GM19438 (cell line): ENCODE data around the gene CEP295NL.
"Not testable (repeated sequence)": the region's sequence is repeated elsewhere in the genome, so short reads cannot be mapped to it uniquely, and the experiment has no call there.

Source experiments
- ATAC-seq: cut with Tn5 transposase; IDR thresholded peaks from one replicate; pipeline ENCODE4 v1.9.1; 2021; ENCODE audit warnings: low read depth; ENCODE audit not compliant: unreplicated experiment

Gene CEP295NL

GRCh38 chr17:78929908-78930775 is 27.1 kb upstream of the CEP295NL start:
- no peak for ATAC-seq

DNA sequence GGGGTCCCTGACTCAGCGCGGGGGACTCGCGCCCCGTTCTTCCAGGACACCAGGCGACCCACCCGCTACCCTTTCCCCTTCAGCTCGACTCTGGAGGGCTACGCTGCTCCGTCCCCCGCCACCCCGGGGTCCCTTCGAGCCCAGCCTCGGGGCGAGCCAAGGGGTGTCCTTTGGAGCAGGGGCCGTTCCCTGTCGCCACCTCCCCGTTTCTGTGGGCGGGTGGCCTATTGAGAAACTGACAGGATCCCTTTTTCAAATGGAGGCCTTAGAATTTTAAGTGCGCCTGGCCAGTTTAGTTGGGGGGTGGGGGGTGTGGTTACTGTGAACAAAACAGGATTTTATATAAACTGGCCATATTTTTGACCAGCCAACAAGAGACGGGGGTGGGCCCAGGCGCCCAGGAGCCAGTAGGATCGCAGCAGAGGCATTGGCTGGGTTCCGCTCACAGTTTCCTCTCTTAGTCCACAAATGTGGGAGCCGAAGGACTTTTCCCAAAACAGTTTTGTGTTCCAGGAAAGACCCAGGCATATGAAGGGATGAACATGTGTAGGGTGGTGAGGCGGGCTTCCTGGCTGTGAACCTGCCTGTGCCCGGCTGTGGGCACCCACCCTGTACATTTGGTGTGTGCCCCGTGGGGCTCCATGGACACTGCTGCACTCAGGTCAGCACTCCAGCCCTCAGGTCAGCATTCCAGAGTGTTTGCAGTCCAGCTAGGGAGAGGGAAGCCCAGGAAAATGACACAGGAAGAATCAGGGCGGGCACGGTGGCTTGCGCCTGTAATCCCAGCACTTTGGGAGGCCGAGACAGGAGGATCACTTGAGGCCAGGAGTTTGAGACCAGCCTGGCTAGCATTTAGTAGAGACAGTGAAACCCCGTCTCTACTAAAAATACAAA is 22.9 kb upstream of the CEP295NL start:
- no peak for ATAC-seq

- no peak for ATAC-seq
Observed at GRCh38 chr17:78925234-78925633, 22.2 kb upstream of the CEP295NL start, which contains the start of gene TIMP2. Gene TIMP2 (minus strand): TSS chr17:78925387. CDS start chr17:78925088, 299 bp downstream.

DNA sequence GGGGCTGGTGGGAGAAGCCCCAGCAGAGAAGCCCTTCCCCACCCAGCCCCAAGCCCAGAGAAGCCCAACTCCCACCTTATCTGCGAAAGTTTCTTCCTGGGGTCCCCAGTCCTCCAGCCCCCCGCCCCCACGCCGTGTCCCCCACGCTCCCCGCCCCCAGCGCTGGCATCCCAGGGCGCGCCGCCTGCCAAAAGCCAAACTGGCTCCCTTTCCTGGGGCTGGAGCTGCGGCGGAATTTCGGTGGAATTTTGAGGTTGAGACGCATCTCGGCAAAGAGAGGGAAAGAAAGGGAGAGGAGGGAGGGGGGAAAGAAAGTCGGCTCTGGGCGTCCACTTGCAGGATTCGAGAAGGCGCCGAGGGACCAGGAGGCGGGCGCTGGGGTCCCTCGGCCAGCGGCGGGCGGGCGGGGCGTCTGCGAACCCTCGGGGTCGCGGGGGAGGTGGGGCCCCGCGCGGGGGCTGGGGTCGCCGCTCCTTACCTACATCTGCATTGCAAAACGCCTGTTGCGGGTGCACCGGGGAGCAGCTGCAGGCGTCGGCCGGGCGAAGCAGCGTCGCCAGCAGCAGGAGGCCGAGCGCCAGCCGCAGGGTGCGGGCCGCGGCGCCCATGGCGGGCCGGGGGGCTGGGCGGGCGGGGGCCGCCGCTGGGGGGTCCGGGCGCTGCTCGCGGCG is 21.6 kb upstream of the CEP295NL start:
- no peak for ATAC-seq

GRCh38 chr17:78923660-78924453 is 20.9 kb upstream of the CEP295NL start:
- ATAC-seq: no peak

DNA sequence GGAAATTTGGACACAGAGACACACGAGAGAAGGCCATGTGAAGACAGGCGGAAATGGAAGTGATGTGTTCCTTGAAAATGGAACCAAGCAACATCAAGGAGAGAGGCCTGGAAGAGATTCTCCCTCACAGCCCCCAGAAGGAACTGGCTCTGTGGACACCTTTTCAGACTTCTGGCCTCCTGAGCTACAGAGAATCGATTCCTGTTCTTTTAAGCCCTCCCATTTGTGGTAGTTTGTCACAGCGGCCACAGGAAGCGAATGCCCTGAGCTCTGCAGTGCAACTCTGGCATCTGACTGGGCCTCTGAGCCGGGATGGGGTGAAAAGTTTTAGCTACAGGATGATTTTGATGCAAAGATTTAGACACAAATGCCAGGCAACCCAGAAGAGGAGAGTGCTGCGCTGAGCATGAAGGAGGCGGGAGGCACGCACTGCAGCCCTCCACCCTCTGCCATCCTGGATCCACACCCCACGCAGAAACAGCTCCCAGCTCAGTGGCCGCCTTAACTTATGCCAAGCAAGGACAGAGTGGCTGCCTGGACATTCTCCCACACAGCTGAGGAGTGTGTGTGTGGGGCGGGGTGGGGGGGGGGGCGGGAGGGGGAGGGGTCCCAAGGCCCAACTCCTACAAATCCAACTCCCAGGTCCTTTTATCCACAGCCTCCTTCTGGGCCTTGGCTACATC is 20.0 kb upstream of the CEP295NL start:
- no peak for ATAC-seq

- ATAC-seq: no peak
Observed at GRCh38 chr17:78921437-78921971, 18.5 kb upstream of the CEP295NL start.

DNA sequence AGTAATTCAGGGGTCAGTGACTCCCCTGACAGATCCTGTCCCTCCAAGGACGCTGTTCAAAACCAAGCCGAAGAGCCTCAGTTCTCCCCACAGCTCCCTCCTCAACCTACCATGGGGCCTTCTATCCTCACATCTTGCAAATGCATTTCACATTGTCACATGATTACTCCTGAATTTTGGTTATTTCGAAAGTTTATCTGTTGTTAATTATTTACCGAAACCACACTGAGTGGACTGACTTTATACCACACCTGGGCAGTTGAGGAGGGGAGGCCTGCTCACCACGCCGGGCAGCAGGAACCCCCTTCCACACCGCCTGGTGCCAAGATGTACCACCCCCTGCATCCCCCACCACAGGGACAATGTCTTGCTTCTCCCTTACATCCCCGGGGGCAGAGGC is 17.5 kb upstream of the CEP295NL start:
- no peak for ATAC-seq

DNA sequence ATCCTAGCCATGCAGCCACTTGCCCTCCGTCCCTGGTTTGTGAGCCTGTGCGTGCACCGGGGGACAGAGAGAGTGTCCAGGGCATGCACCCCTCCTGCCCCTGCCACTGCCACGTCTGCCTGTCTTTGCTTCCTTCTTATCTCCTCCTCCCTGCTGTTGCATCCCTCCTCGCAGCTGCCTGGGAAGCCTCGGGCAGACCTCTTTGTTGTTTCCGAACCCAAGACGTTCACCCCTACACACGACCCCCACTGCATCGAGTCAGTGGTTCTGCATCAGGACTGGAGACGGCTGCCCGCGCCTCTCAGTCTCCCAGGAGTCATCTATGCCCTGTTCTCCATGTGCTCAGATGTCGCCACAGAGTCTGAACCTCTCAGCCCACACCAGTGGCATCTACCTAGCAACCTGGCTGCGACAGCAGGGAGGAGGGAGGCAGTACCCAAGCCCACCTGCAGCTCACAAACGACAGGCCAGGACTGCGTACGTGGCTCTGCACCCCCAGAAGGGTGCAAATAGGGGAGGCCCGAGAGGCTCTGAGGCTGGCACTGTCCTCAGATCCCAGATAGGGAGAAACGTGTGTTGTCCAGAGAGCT is 17.0 kb upstream of the CEP295NL start:
- no peak for ATAC-seq

DNA sequence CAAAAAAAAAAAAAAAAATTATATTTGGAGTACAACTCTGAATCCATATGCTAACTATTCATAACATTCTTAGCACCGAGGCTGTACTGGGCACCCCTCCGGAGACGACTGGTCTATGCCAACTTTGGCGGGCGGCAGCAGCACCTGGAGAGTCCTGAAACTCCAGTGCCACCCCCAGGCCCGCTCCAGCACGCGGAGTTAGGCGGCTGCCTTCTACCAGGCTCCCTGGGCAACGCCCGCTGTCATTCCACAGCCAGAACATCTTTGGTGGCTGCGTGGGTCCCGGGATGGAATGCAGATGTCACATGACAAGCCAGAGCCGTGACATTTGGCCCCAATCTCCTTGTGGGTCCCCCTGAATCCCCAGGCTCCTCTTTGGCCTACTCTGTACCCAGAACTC is 16.0 kb upstream of the CEP295NL start:
- no peak for ATAC-seq

GRCh38 chr17:78917451-78918275 is 14.7 kb upstream of the CEP295NL start:
- ATAC-seq: no peak

- no peak for ATAC-seq
Observed at GRCh38 chr17:78915872-78916632, 13.1 kb upstream of the CEP295NL start.

DNA sequence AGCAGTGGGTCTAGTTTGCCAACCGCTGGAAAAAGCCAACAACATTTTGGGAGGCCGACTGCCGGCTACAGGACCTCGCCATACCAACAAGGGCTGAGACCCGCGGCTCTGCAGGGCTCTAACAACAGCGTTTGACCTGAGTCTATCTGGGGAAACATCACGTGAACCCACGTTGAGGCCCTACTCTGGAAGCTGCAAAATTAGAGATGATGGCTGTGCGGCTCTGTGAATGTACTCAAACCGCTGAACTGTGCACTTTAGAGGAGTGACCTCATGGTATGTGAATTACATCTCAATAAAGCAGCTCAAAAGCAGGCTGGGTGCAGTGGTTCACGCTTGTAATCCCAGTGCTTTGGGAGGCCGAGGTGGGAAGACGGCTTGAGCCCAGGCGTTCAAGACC is 10.1 kb upstream of the CEP295NL start:
- ATAC-seq: no peak

- no peak for ATAC-seq
Observed at GRCh38 chr17:78912082-78912481, 9.1 kb upstream of the CEP295NL start.

DNA sequence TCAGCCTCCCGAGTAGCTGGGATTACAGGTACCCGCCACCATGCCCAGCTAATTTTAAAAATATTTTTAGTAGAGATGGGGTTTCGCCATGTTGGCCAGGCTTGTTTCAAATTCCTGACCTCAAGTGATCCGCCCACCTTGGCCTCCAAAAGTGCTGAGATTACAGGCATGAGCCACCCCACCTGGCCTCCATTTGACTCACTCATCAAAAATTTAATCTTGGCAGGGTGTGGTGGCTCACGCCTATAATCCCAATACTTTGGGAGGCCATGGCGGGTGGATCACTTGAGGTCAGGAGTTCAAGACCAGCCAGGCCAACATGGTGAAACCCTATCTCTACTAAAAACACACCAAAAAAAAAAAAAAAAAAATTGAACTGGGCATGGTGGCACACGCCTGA is 8.5 kb upstream of the CEP295NL start:
- not testable (repeated sequence) for ATAC-seq

DNA sequence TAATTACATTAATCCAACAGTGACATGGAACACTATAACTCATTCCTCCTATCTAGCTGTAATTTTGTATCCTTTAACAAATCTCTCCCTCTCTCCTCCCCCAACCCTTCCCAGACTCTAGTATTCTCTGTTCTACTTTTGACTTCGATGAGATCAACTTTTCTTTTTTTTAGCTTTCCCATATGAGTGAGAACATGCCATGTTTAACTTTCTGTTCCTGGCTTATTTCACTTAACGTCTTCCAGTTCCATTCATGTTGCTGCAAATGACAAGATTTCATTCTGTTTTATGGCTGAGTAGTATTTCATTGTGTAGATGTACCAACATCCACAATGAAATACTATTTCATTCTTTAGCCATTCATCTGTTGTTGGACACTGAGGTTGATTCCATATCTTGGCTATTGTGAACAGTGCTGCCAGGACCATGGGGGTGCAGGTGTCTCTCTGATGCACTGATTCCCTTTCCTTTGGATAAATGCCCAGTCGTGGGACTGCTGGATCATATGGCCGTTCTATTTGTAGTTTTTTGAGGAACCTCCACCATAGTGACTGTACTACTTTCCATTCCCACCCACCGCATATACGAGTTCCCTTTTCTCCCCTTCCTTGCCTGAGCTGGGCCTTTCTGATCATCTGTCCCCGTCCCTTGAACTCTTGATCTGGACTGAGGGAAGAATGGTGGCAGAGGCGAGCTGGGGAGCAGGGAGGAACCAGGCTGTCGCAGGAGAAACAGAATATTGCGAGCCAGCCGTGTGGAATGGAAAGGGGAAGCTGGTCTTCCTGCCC is 7.7 kb upstream of the CEP295NL start:
- no peak for ATAC-seq

GRCh38 chr17:78908426-78908825 is 5.4 kb upstream of the CEP295NL start:
- no peak for ATAC-seq
